Right cardiac atrium (tissue), 5 donors: ENCODE results near the gene TUBGCP2. TPM values are rescaled to one million over a fixed set of nuclear protein-coding genes. Genes with fewer than 3 reads are reported as not detected.

Experiments
- ATAC-seq, 2 donors: fragments of 200-7000 bp; cut with Tn5 transposase; one replicate each; pipeline versions ENCODE4 v1.8.0 to v1.9.1; 2020; ENCODE audit warnings: moderate library complexity in 2 of 2, mild to moderate bottlenecking in 1 of 2
- DNase-seq, 3 donors: peaks; one replicate each; pipeline ENCODE4 v3.0.0-alpha.2; 2020
- H3K27ac ChIP-seq: one replicate; pipeline ENCODE4 v1.5.1; 2013; ENCODE audit warnings: mild to moderate bottlenecking, low read length, control low read depth, moderate library complexity
- H3K27me3 ChIP-seq: one replicate; pipeline ENCODE4 v1.6.1; 2013; ENCODE audit not compliant: control insufficient read depth, insufficient read depth
- H3K4me1 ChIP-seq: one replicate; pipeline ENCODE4 v1.6.1; 2013; ENCODE audit warnings: low read length; ENCODE audit not compliant: control insufficient read depth, insufficient read depth
- H3K4me3 ChIP-seq: one replicate; pipeline ENCODE4 v1.5.1; 2013; ENCODE audit warnings: low read length, control low read depth
- H3K9me3 ChIP-seq: one replicate; pipeline ENCODE4 v1.6.1; 2013; ENCODE audit warnings: low read length; ENCODE audit not compliant: control insufficient read depth
- WGBS: extraction: QIAGEN DNeasy Blood & Tissue Kit; methylation state at CpG from one replicate; pipeline ENCODE4 v1.1.7; 2013; 5-methylcytosine and 5-hydroxymethylcytosine counted together
- intact Hi-C, 4 donors: fragments of 100-400 bp; cut with DNase I; formaldehyde crosslinking; loops; one replicate each; pipeline versions ENCODE4 v1.11.0 to v1.14.0; 2022 to 2023
- polyA plus RNA-seq: library from polyadenylated mRNA; stranded (reverse); fragments of 200-250 nt; gene quantifications from one replicate; pipeline ENCODE4 v1.2.3, GENCODE V29; 2013
- total RNA-seq, 4 donors: library from RNA; stranded (reverse); fragmentation: NEBNext Ultra II Directional; extraction: Animal tissue kit (Norgen Biotek cat#: 25700); gene quantifications; one replicate each; pipeline ENCODE4 v1.2.1, GENCODE V29; 2021
- donor health status: healthy with polysubstance abuse.
- donor health status: DM: no; HTN: yes; CAD: no.
- donor health status: DM: no; HTN: no; CAD: no.
- donor health status: DM: no; HTN: yes; CAD: no; lungs with severe emphysema.
- donor health status: DM: yes; HTN: yes; CAD: no.

TUBGCP2 gene
- total and polyA plus RNA-seq, 5 donors, result 23.0 to 45.9 (median 37.2) TPM

DNA sequence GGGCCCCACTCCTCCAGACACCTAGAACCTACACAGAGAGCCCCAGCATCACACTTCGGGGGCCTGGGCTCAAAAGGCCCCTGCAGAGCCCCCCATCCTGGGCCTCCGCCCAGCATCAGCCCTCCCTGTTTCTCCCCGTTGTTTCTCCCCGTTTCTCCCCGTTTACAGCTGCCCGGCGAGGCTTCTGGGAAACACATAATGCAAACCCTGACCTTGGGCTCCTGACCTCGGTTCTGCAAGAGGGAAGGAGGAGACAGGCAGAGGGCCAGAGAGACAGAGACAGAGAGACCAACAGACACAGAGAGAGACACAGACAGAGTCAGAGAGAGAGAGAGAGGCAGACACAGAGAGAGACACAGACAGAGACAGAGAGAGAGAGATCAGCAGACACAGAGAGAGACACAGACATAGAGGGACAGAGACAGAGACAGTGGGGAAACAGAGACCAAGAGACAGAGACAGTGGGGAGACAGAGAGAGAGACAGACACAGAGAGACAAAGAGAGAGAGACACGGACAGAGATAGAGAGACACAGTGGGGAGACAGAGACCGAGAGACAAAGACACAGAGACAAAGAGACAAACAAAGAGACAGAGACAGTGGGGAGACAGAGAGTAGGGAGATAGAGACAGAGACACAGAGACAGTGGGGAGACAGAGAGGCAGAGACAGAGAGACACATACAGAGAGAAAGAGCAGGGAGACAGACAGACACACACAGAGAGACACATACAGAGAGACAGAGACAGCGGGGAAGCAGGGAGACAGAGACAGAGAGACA lies 58.5 kb downstream of the TUBGCP2 start:
- H3K27me3 ChIP-seq, result no peaks in the 10 kb centered on the region
- H3K27ac ChIP-seq, result no peak overlapping the region
- 58% methylated on average over 11 of the region's 11 CpGs for WGBS
- ATAC-seq, result no peak
- H3K4me3 ChIP-seq, result no peak overlapping the region
- intact Hi-C loops, result no loop called here
- no peak for DNase-seq
- H3K9me3 ChIP-seq, result no peaks in the 10 kb centered on the region
- H3K4me1 ChIP-seq, result no peaks in the 10 kb centered on the region

DNA sequence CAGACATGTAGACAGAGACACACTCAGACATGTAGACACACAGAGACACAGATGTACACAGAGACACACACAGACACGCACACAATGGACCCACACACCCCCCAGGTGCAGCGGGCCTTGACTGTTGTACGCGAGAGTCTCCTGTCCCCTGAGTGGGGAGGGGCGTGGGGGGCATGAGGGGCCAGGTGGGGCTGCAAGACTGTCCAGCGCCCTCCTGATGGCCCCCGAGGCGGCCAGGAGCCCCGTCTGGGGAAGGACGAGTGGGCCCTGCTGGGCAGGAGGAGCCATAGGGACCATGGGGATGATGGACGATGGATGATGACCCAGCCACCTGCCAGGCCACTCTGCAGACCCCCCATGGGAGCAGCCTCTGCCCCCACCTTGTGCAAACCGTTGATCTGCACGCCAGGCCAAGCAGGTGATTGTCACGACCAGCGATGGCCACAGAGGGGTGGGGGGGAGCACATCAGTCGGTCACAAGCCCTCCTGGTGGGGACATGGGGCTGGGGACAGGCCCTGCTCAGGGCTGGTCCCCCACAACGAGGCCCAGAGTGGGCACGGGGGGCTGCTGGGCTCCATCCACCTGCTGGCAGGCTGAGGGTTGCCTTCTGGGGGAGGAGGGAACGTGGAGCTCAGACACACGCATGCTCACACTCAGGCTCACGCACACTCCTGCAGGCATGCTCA lies 59.4 kb downstream of the TUBGCP2 start:
- ATAC-seq, result no peak
- H3K27me3 ChIP-seq, result no peaks in the 10 kb centered on the region
- intact Hi-C loops, result no loop called here
- no peak for DNase-seq
- H3K4me1 ChIP-seq, result no peaks in the 10 kb centered on the region
- H3K9me3 ChIP-seq, result no peaks in the 10 kb centered on the region
- no peak overlapping the region for H3K27ac ChIP-seq
- 70% methylated on average over 21 of the region's 21 CpGs for WGBS
- no peak overlapping the region for H3K4me3 ChIP-seq

DNA sequence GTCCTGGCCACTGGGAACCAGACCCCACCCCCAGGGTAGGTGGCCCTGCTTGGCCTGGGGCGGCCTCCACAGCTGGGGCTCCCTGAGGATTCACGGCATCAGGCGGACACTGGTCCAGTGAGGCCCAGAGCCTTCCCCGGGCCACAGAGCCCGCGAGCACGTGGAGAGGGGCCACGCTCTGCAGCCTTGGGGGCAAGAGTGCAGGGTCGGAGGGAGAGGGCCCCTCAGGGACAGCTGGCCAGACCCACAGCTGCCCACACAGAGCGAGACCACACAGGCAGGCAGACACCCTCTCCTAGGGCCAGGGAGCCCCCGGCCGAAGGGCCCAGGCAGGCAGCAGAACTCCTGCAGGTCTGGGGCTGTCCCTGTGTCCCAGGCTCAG lies 60.3 kb downstream of the TUBGCP2 start:
- ATAC-seq, result no peak
- 78% methylated on average over 12 of the region's 12 CpGs for WGBS

DNA sequence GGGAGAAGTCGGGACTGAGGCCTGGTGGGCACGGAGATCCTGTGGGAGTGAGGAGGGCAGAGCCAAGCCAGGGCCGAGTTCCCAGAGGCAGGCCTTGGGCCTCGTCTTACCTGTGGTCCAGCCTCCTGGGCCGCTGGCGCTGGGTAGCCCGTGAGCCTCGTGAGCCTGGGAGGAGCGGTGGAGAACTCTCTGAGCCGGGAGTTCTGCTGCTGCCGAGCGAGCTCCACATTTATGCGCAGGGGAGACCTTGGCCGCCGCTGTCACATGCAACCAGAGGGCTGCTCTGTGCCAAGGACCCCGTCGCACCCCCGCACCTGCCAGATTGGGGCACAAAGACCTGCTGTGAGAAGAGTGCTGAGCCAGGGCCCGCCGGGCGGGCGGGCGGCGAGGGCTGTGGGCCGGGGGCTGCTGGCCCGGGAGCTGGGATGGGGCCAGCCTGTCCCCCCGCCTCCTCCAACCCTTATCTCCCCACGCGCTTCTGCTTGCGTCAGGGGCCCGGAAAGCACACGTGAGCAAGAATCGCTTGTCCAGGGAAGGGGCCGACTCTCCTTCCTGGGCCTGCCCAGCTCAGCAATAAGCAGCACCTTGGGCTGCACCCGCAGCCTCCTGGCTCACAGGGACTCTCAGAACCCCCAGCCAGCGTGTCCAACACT lies 60.9 kb downstream of the TUBGCP2 start:
- no peaks in the 10 kb centered on the region for H3K9me3 ChIP-seq
- H3K4me3 ChIP-seq, result no peak overlapping the region
- H3K27ac ChIP-seq, result no peak overlapping the region
- intact Hi-C loops, result no loop called here
- WGBS, result 56% methylated on average over 36 of the region's 36 CpGs
- ATAC-seq, result peak in 1 of 2 donors; percentile 26
- no peaks in the 10 kb centered on the region for H3K4me1 ChIP-seq
- H3K27me3 ChIP-seq, result no peaks in the 10 kb centered on the region
- DNase-seq, result no peak

More for the DNA sequence above, 60.3 kb downstream of the TUBGCP2 start:
- DNase-seq, result no peak
- no peak overlapping the region for H3K4me3 ChIP-seq
- no peaks in the 10 kb centered on the region for H3K4me1 ChIP-seq
- no peaks in the 10 kb centered on the region for H3K9me3 ChIP-seq
- no peaks in the 10 kb centered on the region for H3K27me3 ChIP-seq
- no peak overlapping the region for H3K27ac ChIP-seq
- intact Hi-C loops, result no loop called here

DNA sequence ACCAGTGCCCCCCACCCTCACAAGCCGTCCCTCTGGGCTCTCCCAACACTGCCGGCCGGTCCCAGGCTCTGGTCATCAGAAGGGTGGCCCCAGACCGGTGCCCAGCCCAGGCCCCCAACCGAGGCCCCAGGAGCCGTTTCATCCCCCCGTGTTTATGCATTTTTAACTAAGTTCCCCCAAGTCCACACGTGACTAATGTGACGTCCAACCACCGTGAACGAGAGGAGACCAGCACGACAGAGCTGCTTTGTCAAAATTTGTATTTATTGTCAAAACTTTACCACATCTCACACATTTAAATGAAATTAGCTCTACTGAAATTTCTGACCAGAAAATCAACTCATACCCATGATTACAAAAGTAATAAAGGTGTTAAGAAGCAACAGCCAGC lies 62.4 kb downstream of the TUBGCP2 start:
- ATAC-seq, result no peak
- Histone ChIP-seq H3K4me1 (no peaks in the 10 kb centered on the region), H3K4me3 (no peak overlapping the region), H3K9me3 (no peaks in the 10 kb centered on the region), H3K27me3 (no peaks in the 10 kb centered on the region), H3K27ac (no peak overlapping the region)
- intact Hi-C loops, result no loop called here
- 53% methylated on average over 12 of the region's 12 CpGs for WGBS
- no peak for DNase-seq

DNA sequence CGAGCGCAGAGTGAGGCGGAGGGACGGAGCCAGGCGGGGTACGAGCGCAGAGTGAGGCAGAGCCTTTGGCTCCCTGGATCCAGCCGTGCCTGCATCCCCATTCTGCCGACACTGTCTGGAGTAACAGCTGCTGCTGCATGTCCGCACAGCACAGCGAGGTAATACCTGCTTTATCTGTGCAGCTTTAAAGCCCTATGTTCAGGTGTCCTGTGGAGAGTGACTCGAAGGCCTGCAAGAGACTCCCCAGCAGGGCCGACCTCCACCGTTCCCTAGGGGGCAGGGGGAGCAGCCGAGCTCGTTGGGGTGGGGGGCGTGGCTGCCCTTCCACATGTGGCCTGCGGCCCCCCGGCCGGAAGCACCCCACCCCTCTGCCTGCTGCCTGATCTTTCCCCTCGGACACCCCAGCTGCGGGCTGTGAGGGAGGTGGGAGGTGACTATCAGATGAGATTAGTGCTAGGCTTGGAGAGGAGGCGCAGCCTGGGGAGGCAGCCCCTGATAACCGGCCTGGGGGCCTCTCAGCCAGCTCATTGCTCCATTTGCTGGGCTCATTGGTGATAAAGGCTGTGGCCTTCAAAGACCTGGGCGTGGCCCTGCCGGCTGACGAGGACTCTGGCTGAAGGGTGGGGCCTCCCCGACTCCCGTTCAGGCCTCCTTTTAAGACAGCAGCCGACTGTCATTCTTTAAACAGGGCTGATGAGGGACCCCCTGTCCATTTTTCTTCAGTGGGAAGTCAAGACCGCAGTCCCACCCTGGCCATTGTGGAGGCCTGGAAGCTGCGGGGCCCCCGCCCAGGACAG lies 63.0 kb downstream of the TUBGCP2 start:
- DNase-seq (peak in 2 of 3 donors; percentile 32 to 61), ATAC-seq (no peak)
- Histone ChIP-seq H3K27me3 (no peaks in the 10 kb centered on the region), H3K4me3 (no peak overlapping the region), H3K4me1 (no peaks in the 10 kb centered on the region), H3K27ac (no peak overlapping the region), H3K9me3 (no peaks in the 10 kb centered on the region)
- WGBS, result 49% methylated on average over 33 of the region's 33 CpGs
- intact Hi-C loops, result no loop called here

DNA sequence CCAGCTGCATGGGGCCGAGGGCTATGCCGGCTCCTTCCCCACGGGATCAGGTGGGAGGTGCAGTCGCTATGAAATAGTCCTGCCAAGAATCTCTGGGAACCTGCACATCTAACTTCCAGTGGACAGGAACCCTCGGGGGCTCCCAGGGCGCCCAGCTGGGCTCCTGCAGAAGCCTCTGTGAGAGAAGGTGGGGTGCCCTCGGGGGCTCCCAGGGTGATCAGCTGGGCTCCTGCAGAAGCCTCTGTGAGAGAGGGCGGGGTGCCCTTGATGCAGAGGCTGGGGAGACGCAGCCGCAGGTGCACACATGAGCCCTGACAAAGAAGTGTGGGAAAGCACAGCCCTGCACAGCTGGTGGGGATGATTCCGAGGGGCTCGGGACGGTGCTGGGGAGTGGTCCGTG lies 65.1 kb downstream of the TUBGCP2 start:
- Histone ChIP-seq H3K4me1 (no peaks in the 10 kb centered on the region), H3K27me3 (no peaks in the 10 kb centered on the region), H3K27ac (no peak overlapping the region), H3K9me3 (no peaks in the 10 kb centered on the region), H3K4me3 (no peak overlapping the region)
- intact Hi-C loops, result no loop called here
- DNase-seq (peak in 2 of 3 donors; percentile 33 to 39), ATAC-seq (no peak)
- WGBS, result 70% methylated on average over 14 of the region's 14 CpGs

DNA sequence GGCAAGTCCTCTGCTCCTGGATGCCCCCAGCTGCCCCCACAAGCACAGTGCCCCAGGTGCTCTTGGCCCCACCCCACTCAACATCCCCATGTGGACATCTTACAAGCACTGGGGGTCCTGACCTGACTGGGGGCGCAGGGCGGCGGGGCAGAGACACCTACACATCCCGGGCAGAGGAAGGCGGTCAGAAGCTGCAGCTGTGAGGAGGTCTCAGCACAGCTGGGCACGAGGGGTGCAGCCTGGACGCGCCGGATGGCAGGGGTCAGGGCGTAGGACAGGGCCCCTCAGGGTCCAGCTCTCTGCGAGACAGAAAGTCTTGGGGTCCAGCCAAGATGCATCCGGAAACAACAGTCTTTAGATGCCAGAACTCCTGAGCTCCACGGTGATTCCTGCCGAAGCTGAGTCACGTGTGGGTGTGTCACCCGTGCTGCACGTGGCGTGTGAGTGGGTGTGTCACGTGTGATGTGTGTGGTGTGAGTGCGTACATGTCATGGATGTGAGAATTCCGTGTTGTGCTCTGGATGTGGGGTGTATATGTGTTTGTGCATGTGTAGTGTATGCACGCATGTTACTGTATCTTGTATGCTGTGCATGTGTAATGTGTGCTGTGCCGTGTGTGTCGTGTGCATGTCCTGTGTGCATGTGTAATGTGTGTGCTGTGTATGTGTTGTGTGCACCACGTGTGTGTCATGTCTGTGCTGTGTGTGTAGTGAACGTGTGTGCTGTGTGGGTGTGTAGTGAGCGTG lies 65.9 kb downstream of the TUBGCP2 start:
- no peaks in the 10 kb centered on the region for H3K4me1 ChIP-seq
- no peaks in the 10 kb centered on the region for H3K27me3 ChIP-seq
- H3K27ac ChIP-seq, result no peak overlapping the region
- no peak for ATAC-seq
- no peak overlapping the region for H3K4me3 ChIP-seq
- intact Hi-C loops, result no loop called here
- WGBS, result 69% methylated on average over 27 of the region's 27 CpGs
- no peaks in the 10 kb centered on the region for H3K9me3 ChIP-seq
- DNase-seq, result peak in 2 of 3 donors; percentile 33

DNA sequence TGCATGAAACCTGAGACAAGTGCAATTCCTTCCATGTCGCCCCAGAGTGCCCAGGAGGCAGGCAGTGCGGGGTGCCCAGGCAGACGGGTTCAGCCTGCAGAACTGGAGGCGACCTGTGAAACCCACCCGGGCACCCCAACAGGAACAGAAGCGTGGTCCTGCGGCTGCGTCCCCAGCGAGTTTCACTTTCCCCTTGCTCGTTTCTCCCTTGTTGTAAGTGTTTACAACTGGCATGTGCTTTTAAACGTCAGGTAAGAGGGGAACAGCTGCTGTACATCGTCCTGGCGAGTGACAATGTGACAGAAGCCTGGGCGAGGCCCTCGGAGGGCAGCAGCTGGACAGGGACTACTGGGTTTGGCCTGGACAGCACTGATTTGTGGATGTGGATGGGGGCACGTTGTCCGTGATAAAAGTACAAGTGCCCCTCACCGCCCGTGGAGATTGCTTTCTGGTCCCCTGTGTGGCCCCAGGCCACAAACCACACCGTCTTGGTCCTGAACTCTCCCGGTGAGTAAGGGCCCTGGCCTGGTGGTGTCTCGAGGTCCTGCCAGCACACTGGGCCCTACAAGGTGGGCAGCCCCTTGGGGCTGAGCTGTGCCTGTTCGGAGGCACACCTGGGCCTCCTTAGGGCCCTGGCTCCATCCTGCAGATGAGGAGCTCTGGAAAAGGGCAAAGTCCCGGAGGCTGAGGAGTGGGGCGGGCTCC lies 67.0 kb downstream of the TUBGCP2 start:
- 66% methylated on average over 25 of the region's 25 CpGs for whole genome bisulfite sequencing
- no peak overlapping the region for H3K27ac ChIP-seq
- no peaks in the 10 kb centered on the region for H3K9me3 ChIP-seq
- intact Hi-C loops, result no loop called here
- DNase-seq (peak in 2 of 3 donors; percentile 35 to 39), ATAC-seq (no peak)
- no peaks in the 10 kb centered on the region for H3K27me3 ChIP-seq
- no peak overlapping the region for H3K4me3 ChIP-seq
- H3K4me1 ChIP-seq, result no peaks in the 10 kb centered on the region

DNA sequence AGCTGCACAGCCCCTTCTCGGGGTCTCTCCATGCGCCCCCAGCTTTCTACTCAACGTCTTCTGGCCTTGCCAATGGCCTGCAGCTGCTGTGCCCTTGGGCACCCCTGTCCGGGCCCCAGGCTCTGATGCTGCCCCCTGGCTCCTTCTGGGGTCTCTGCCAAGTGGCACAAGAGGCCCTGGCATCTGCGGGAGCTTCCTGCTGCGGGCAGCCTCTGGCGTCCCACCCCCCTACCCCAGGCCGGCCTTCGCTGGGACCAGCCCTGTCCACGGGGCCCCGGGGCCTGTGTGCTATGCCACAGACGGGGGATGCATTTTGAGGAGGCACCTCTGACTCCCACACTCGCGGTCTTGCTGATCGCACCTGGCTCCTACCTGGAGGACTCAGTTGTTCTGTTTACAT lies 68.7 kb downstream of the TUBGCP2 start:
- DNase-seq, result peak in 2 of 3 donors; percentile 37 to 58
- Histone ChIP-seq H3K9me3 (no peaks in the 10 kb centered on the region), H3K27me3 (no peaks in the 10 kb centered on the region), H3K4me1 (no peaks in the 10 kb centered on the region), H3K4me3 (no peak overlapping the region), H3K27ac (no peak overlapping the region)
- intact Hi-C loops, result no loop called here
- ATAC-seq, result no peak
- 69% methylated on average over 15 of the region's 15 CpGs for WGBS
